OCI-LY3 (cell line): ENCODE measurements around the gene IFNG-AS1.

Experiments
- CTCF ChIP-seq: fragments of 200-600, 300-600 bp; sonication (generic); IDR thresholded peaks from 2 replicates; pipeline ENCODE4 v1.5.1; 2014; ENCODE audit warnings: antibody characterized with exemption, low read length, low read depth
- EZH2phosphoT487 ChIP-seq: fragments of 200-600 bp; shearing (Covaris generic); IDR thresholded peaks from 2 replicates; pipeline ENCODE4 v1.6.1; 2018; ENCODE audit warnings: antibody characterized with exemption, mixed run types, low read depth

- TF ChIP-seq CTCF (no peak), EZH2phosphoT487 (no peak)
Measured at GRCh38 chr12:67964456-67964855, 24.8 kb upstream of the IFNG-AS1 start.
